ENCODE measurements around the gene TBC1D4. TPM values are rescaled to one million over a fixed set of nuclear protein-coding genes. Genes with fewer than 3 reads are reported as not detected.
"Not testable (repeated sequence)": the region's sequence is repeated elsewhere in the genome, so short reads cannot be mapped to it uniquely, and the experiment has no call there.

The TBC1D4 gene
- total RNA-seq, 4 donors from 2014 or later: 38.5 to 53.0 (median 44.1) TPM

GRCh38 chr13:75308222-75308621 lies 173.7 kb downstream of the TBC1D4 start:
- 89 to 94% methylated on average over 2 of the region's 2 CpGs for WGBS, 2 donors
- intact Hi-C loops (cut with DNase I; ENCODE audit: low total_unique reads): no loop called here
- TF ChIP-seq POLR2A (IDR thresholded peaks at IDR 0.05): no peak
- TF ChIP-seq, protein P1, sequence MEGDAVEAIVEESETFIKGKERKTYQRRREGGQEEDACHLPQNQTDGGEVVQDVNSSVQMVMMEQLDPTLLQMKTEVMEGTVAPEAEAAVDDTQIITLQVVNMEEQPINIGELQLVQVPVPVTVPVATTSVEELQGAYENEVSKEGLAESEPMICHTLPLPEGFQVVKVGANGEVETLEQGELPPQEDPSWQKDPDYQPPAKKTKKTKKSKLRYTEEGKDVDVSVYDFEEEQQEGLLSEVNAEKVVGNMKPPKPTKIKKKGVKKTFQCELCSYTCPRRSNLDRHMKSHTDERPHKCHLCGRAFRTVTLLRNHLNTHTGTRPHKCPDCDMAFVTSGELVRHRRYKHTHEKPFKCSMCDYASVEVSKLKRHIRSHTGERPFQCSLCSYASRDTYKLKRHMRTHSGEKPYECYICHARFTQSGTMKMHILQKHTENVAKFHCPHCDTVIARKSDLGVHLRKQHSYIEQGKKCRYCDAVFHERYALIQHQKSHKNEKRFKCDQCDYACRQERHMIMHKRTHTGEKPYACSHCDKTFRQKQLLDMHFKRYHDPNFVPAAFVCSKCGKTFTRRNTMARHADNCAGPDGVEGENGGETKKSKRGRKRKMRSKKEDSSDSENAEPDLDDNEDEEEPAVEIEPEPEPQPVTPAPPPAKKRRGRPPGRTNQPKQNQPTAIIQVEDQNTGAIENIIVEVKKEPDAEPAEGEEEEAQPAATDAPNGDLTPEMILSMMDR (IDR thresholded peaks at IDR 0.05): no peak
- H3K4me3 ChIP-seq (ENCODE audit: low read depth, poor library complexity, severe bottlenecking): no peak overlapping the region
- no peak for DNase-seq (ENCODE audit: low spot score in 2 of 2)

DNA sequence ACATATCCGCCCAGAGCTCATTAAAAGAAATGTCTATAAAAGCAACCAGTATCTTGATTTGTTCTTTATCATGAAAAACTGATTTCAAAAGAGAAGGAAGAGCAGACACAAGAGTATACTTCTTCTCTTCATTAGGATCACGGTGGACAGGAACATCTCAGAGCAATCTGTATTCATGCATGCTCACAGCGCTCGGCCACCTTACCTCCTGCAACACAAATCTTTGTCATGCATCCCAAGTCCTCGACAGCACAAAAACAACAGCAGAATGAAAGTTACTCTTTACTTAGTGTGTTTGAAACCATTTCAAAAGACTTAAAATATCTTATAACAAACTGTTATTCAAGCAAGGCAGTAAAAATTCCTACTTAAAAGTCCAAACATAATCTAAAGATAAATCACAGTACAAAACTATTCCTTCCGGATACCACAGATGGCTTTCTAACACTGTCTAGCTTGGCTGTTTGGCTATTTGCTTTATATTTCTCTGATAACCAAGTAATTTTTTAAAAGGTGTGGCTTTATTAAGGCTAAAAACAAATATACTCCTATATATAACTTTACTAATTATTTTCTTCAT lies 174.5 kb downstream of the TBC1D4 start:
- 89 to 92% methylated on average over 6 of the region's 6 CpGs for WGBS, 2 donors
- no peak overlapping the region for H3K4me3 ChIP-seq (ENCODE audit: low read depth, poor library complexity, severe bottlenecking)
- DNase-seq (ENCODE audit: low spot score in 2 of 2): no peak
- intact Hi-C loops (cut with DNase I; ENCODE audit: low total_unique reads): no loop called here
- TF ChIP-seq POLR2A (IDR thresholded peaks at IDR 0.05): no peak
- TF ChIP-seq, protein P1 (IDR thresholded peaks at IDR 0.05): no peak

DNA sequence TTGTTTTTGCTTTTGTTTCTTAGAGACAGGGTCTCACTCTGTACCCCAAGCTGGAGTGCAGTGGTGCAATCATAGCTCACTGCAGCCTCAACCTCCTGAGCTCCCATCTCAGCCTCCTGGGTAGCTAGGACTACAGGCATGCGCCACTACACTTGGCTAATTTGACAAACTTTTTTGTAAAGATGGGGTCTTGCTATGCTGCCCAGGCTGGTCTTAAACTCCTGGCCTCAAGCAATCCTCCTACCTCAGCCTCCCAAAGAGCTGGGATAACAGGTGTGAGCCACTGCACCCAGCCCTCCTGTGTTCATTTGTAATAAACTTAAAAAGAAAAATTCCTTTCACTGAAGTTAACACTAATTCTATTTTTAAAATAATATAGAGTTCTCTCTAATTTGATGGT lies 175.0 kb downstream of the TBC1D4 start:
- intact Hi-C loops (cut with DNase I; ENCODE audit: low total_unique reads); DNase-seq (ENCODE audit: low spot score in 2 of 2); H3K4me3 ChIP-seq (ENCODE audit: low read depth, poor library complexity, severe bottlenecking): not testable (repeated sequence)
- 100% methylated on average over 1 of the region's 1 CpG for WGBS, 2 donors

- 63 to 71% methylated on average over 2 of the region's 2 CpGs for WGBS, 2 donors
- no peak for DNase-seq (ENCODE audit: low spot score in 2 of 2)
- intact Hi-C loops (cut with DNase I; ENCODE audit: low total_unique reads): no loop called here
- H3K4me3 ChIP-seq (ENCODE audit: low read depth, poor library complexity, severe bottlenecking): no peak overlapping the region
- TF ChIP-seq, protein P1 (IDR thresholded peaks at IDR 0.05): no peak
- no peak for TF ChIP-seq POLR2A (IDR thresholded peaks at IDR 0.05)
These were observed 176.9 kb downstream of the TBC1D4 start for GRCh38 chr13:75305059-75305458.

- DNase-seq (ENCODE audit: low spot score in 2 of 2): no peak
- 94 to 95% methylated on average over 4 of the region's 4 CpGs for WGBS, 2 donors
- H3K4me3 ChIP-seq (ENCODE audit: low read depth, poor library complexity, severe bottlenecking): no peak overlapping the region
- intact Hi-C loops (cut with DNase I; ENCODE audit: low total_unique reads): no loop called here
- TF ChIP-seq POLR2A (IDR thresholded peaks at IDR 0.05): no peak
- TF ChIP-seq, protein P1 (IDR thresholded peaks at IDR 0.05): no peak
These were observed 178.7 kb downstream of the TBC1D4 start for GRCh38 chr13:75303263-75303662.

- DNase-seq (ENCODE audit: low spot score in 2 of 2): no peak
- TF ChIP-seq POLR2A (IDR thresholded peaks at IDR 0.05): no peak
- TF ChIP-seq, protein P1 (IDR thresholded peaks at IDR 0.05): no peak
- WGBS, 2 donors: 82 to 85% methylated on average over 10 of the region's 10 CpGs
- no peak overlapping the region for H3K4me3 ChIP-seq (ENCODE audit: low read depth, poor library complexity, severe bottlenecking)
- intact Hi-C loops (cut with DNase I; ENCODE audit: low total_unique reads): no loop called here
These were observed 179.8 kb downstream of the TBC1D4 start for GRCh38 chr13:75302071-75302698.
